ENCODE data around the gene URM1. TPM values are rescaled to one million over a fixed set of nuclear protein-coding genes. Genes with fewer than 3 reads are reported as not detected.

Gene URM1
- total and polyA plus RNA-seq, 10 of the 15 experiments (the other 5 are each of a cell fraction or from before 2014, with no cell fraction given) = 7.9 to 75.8 (median 63.7) TPM

- ChIA-PET RAD21 (ENCODE audit: unreplicated experiment) (interaction anchor here (0.6 kb wide), 1 partner anchor 651 kb away, joined by 3 read pairs; no protein-coding TSS in a partner anchor), POLR2A (no interaction called here), SMC1A (ENCODE audit: uncharacterized antibody, unreplicated experiment) (no interaction called here), CTCF (interaction anchor here (1.3 to 2.4 kb wide), 3 partner anchors 9 to 18 kb away, joined by 3 to 8 read pairs (median 3); no protein-coding TSS in a partner anchor)
- BruUV-seq (replicated peaks) = no TSS peak
- in situ Hi-C loops (cut with MboI) (no loop called here), intact Hi-C loops (cut with micrococcal nuclease; ENCODE audit: unreplicated experiment) (no loop called here)
- Histone ChIP-seq H3K4me1 (ENCODE audit: control insufficient read depth, insufficient read depth, low read length) (peaks cover 6% of the 10 kb centered on the region), H3K27ac (ENCODE audit: control insufficient read depth, insufficient read depth) (no peak overlapping the region), H3K79me2 (ENCODE audit: control insufficient read depth, insufficient read depth, low read length) (peaks cover 29% of the 10 kb centered on the region), H3K27me3 (replicated peaks in 1 of 2; ENCODE audit: control insufficient read depth in 2 of 2, insufficient read depth in 2 of 2, low read length in 1 of 2) (no peaks in the 10 kb centered on the region), H3K4me2 (ENCODE audit: control insufficient read depth, insufficient read depth) (peak overlapping the region; percentile 72), H3K4me3 (peak overlapping the region; percentile 96), H3K9ac (ENCODE audit: control insufficient read depth, insufficient read depth, low read length) (peak overlapping the region; percentile 65), H3K9me3 (replicated peaks; ENCODE audit: control insufficient read depth, insufficient read depth, low read length) (no peaks in the 10 kb centered on the region), H4K20me1 (ENCODE audit: control insufficient read depth, insufficient read depth) (no peaks in the 10 kb centered on the region), H2AFZ (ENCODE audit: control insufficient read depth, low read depth, low read length) (no peak overlapping the region), H3K36me3 (ENCODE audit: control insufficient read depth in 2 of 2, insufficient read depth in 2 of 2, low read length in 1 of 2) (peaks cover 1 to 8% of the 10 kb centered on the region in 2 experiments)
- no peak for DNase-seq (ENCODE audit: low read depth, low spot score)
- 51% methylated on average over 12 of the region's 12 CpGs for WGBS (ENCODE audit: insufficient coverage, insufficient replicate concordance, low lambda C conversion rate, missing lambda C conversion rate)
- no peak for ATAC-seq
- FAIRE-seq = no peak
- TF ChIP-seq JUNB (IDR thresholded peaks at IDR 0.05) (no peak), CBX5 (IDR thresholded peaks at IDR 0.05; ENCODE audit: low read depth) (no peak), NBN (IDR thresholded peaks at IDR 0.05) (no peak)
Measured at GRCh38 chr9:128323791-128324190, 47.4 kb upstream of the URM1 start.

- H2AFZ ChIP-seq (ENCODE audit: control insufficient read depth, low read depth, low read length) = no peak overlapping the region
- intact Hi-C loops (cut with micrococcal nuclease; ENCODE audit: unreplicated experiment) = no loop called here
- CTCF ChIA-PET = interaction anchor here (1.2 to 2.4 kb wide), 4 partner anchors 9 to 29 kb away, joined by 3 to 8 read pairs (median 3); no protein-coding TSS in a partner anchor
- H3K79me2 ChIP-seq (ENCODE audit: control insufficient read depth, insufficient read depth, low read length) = peaks cover 29% of the 10 kb centered on the region
- H3K36me3 ChIP-seq (ENCODE audit: control insufficient read depth in 2 of 2, insufficient read depth in 2 of 2, low read length in 1 of 2) = peaks cover 1 to 8% of the 10 kb centered on the region in 2 experiments
- RAD21 ChIA-PET (ENCODE audit: unreplicated experiment) = interaction anchor here (0.6 kb wide), 1 partner anchor 650 kb away, joined by 3 read pairs; no protein-coding TSS in a partner anchor
- POLR2A ChIA-PET = interaction anchor here (1.2 kb wide), 1 partner anchor 47 kb away, joined by 3 read pairs; no protein-coding TSS in a partner anchor
- TF ChIP-seq KLF5 (IDR thresholded peaks at IDR 0.05; ENCODE audit: partially characterized antibody) (no peak), RCOR1 (conservative IDR thresholded peaks at IDR 0.05; ENCODE audit: low read depth, low read length) (no peak)
- in situ Hi-C loops (cut with MboI) = no loop called here
- H3K4me1 ChIP-seq (ENCODE audit: control insufficient read depth, insufficient read depth, low read length) = peaks cover 6% of the 10 kb centered on the region
- no peaks in the 10 kb centered on the region for H4K20me1 ChIP-seq (ENCODE audit: control insufficient read depth, insufficient read depth)
- 94% methylated on average over 1 of the region's 1 CpG for WGBS (ENCODE audit: insufficient coverage, insufficient replicate concordance, low lambda C conversion rate, missing lambda C conversion rate)
- SMC1A ChIA-PET (ENCODE audit: uncharacterized antibody, unreplicated experiment) = no interaction called here
- no peak overlapping the region for H3K4me2 ChIP-seq (ENCODE audit: control insufficient read depth, insufficient read depth)
- no peak for FAIRE-seq
- ATAC-seq = no peak
- no peaks in the 10 kb centered on the region for H3K27me3 ChIP-seq (replicated peaks in 1 of 2; ENCODE audit: control insufficient read depth in 2 of 2, insufficient read depth in 2 of 2, low read length in 1 of 2)
- no peaks in the 10 kb centered on the region for H3K9me3 ChIP-seq (replicated peaks; ENCODE audit: control insufficient read depth, insufficient read depth, low read length)
- no peak overlapping the region for H3K9ac ChIP-seq (ENCODE audit: control insufficient read depth, insufficient read depth, low read length)
- BruUV-seq (replicated peaks) = no TSS peak
- no peak overlapping the region for H3K27ac ChIP-seq (ENCODE audit: control insufficient read depth, insufficient read depth)
- peak overlapping the region; percentile 96; the same call in 1 of the 2 replicates for H3K4me3 ChIP-seq
- DNase-seq (ENCODE audit: low read depth, low spot score) = no peak
Measured at GRCh38 chr9:128324401-128324800, 46.8 kb upstream of the URM1 start.

All from GM12878 (cell line).